Dendritic cell treated with granulocyte-macrophage colony-stimulating factor and Interleukin-4, amounts not matched to agents 40 ng/mL and 50 ng/mL, for 4 days (primary cell): ENCODE data around the gene SFXN5.

Experiments used
- H3K27ac Mint-ChIP-seq: one replicate; pipeline ENCODE4 v1.8.0; 2022; ENCODE audit warnings: mild to moderate bottlenecking, mixed read lengths
- H3K27me3 Mint-ChIP-seq: one replicate; pipeline ENCODE4 v1.8.0; 2022; ENCODE audit warnings: mild to moderate bottlenecking, mixed read lengths
- H3K36me3 Mint-ChIP-seq: one replicate; pipeline ENCODE4 v1.8.0; 2022; ENCODE audit warnings: low read depth, mixed read lengths
- H3K4me1 Mint-ChIP-seq: one replicate; pipeline ENCODE4 v1.8.0; 2022; ENCODE audit warnings: low read depth, mixed read lengths
- H3K4me3 Mint-ChIP-seq: one replicate; pipeline ENCODE4 v1.8.0; 2022; ENCODE audit warnings: mild to moderate bottlenecking, moderate library complexity, mixed read lengths
- H3K9me3 Mint-ChIP-seq: one replicate; pipeline ENCODE4 v1.8.0; 2022; ENCODE audit warnings: mixed read lengths
- intact Hi-C: fragments of 100-400 bp; cut with micrococcal nuclease; formaldehyde crosslinking; loops from one replicate; pipeline ENCODE4 v1.15.0; 2022

Gene SFXN5

GRCh38 chr2:72998234-72998651 lies 73.3 kb downstream of the SFXN5 start:
- intact Hi-C loops, result no loop called here
- no peaks in the 10 kb centered on the region for H3K9me3 Mint-ChIP-seq
- H3K36me3 Mint-ChIP-seq, result peaks cover 59% of the 10 kb centered on the region
- H3K27me3 Mint-ChIP-seq, result no peaks in the 10 kb centered on the region
- H3K4me1 Mint-ChIP-seq, result no peaks in the 10 kb centered on the region
- H3K27ac Mint-ChIP-seq, result no peak overlapping the region
- H3K4me3 Mint-ChIP-seq, result no peak overlapping the region

GRCh38 chr2:72996117-72996502 lies 75.4 kb downstream of the SFXN5 start:
- Mint-ChIP-seq H3K4me3 (no peak overlapping the region), H3K36me3 (peaks cover 69% of the 10 kb centered on the region), H3K4me1 (no peaks in the 10 kb centered on the region), H3K27ac (no peak overlapping the region), H3K9me3 (no peaks in the 10 kb centered on the region), H3K27me3 (no peaks in the 10 kb centered on the region)
- intact Hi-C loops, result no loop called here

GRCh38 chr2:72995430-72996116 lies 75.9 kb downstream of the SFXN5 start:
- Mint-ChIP-seq H3K27me3 (no peaks in the 10 kb centered on the region), H3K4me1 (no peaks in the 10 kb centered on the region), H3K36me3 (peaks cover 70% of the 10 kb centered on the region), H3K27ac (no peak overlapping the region), H3K9me3 (no peaks in the 10 kb centered on the region), H3K4me3 (no peak overlapping the region)
- intact Hi-C loops, result no loop called here

GRCh38 chr2:72994991-72995380 lies 76.5 kb downstream of the SFXN5 start:
- Mint-ChIP-seq H3K27ac (no peak overlapping the region), H3K36me3 (peaks cover 71% of the 10 kb centered on the region), H3K4me3 (no peak overlapping the region), H3K27me3 (no peaks in the 10 kb centered on the region), H3K9me3 (no peaks in the 10 kb centered on the region), H3K4me1 (no peaks in the 10 kb centered on the region)
- intact Hi-C loops, result loop anchor here (5.0 kb wide), 2 partner anchors 77 to 167 kb away; partner anchors contain the start of gene SFXN5

- H3K27me3 Mint-ChIP-seq, result no peaks in the 10 kb centered on the region
- no peaks in the 10 kb centered on the region for H3K4me1 Mint-ChIP-seq
- H3K9me3 Mint-ChIP-seq, result no peaks in the 10 kb centered on the region
- peaks cover 74% of the 10 kb centered on the region for H3K36me3 Mint-ChIP-seq
- no peak overlapping the region for H3K4me3 Mint-ChIP-seq
- intact Hi-C loops, result loop anchor here (5.0 kb wide), 2 partner anchors 78 to 168 kb away; partner anchors contain the start of gene SFXN5
- H3K27ac Mint-ChIP-seq, result no peak overlapping the region
Measured at GRCh38 chr2:72994282-72994990, 77.1 kb downstream of the SFXN5 start.

GRCh38 chr2:72993933-72994280 lies 77.6 kb downstream of the SFXN5 start:
- Mint-ChIP-seq H3K36me3 (peaks cover 76% of the 10 kb centered on the region), H3K27ac (no peak overlapping the region)
- intact Hi-C loops, result loop anchor here (1.0 to 5.0 kb wide), 3 partner anchors 78 to 183 kb away; partner anchors contain the start of gene SFXN5

GRCh38 chr2:72993147-72993932 lies 78.2 kb downstream of the SFXN5 start:
- Mint-ChIP-seq H3K27me3 (no peaks in the 10 kb centered on the region), H3K4me3 (no peak overlapping the region), H3K9me3 (no peaks in the 10 kb centered on the region), H3K27ac (no peak overlapping the region), H3K4me1 (no peaks in the 10 kb centered on the region), H3K36me3 (peaks cover 76% of the 10 kb centered on the region)
- intact Hi-C loops, result loop anchor here (1.0 to 5.0 kb wide), 3 partner anchors 79 to 184 kb away; partner anchors contain the start of gene SFXN5

More at GRCh38 chr2:72993933-72994280, 77.6 kb downstream of the SFXN5 start:
- Mint-ChIP-seq H3K27me3 (no peaks in the 10 kb centered on the region), H3K4me1 (no peaks in the 10 kb centered on the region), H3K4me3 (no peak overlapping the region), H3K9me3 (no peaks in the 10 kb centered on the region)

- Mint-ChIP-seq H3K4me1 (no peaks in the 10 kb centered on the region), H3K27ac (no peak overlapping the region), H3K9me3 (no peaks in the 10 kb centered on the region)
Measured at GRCh38 chr2:72992734-72993102, 78.8 kb downstream of the SFXN5 start.

GRCh38 chr2:72991980-72992733 lies 79.4 kb downstream of the SFXN5 start:
- Mint-ChIP-seq H3K4me3 (no peak overlapping the region), H3K27me3 (no peaks in the 10 kb centered on the region), H3K27ac (no peak overlapping the region), H3K9me3 (no peaks in the 10 kb centered on the region), H3K4me1 (no peaks in the 10 kb centered on the region), H3K36me3 (peaks cover 79% of the 10 kb centered on the region)
- intact Hi-C loops, result loop anchor here (5.0 kb wide), 2 partner anchors 80 to 170 kb away; partner anchors contain the start of gene SFXN5

More at GRCh38 chr2:72992734-72993102, 78.8 kb downstream of the SFXN5 start:
- peaks cover 76% of the 10 kb centered on the region for H3K36me3 Mint-ChIP-seq
- no peaks in the 10 kb centered on the region for H3K27me3 Mint-ChIP-seq
- H3K4me3 Mint-ChIP-seq, result no peak overlapping the region
- intact Hi-C loops, result loop anchor here (1.0 to 5.0 kb wide), 3 partner anchors 80 to 185 kb away; partner anchors contain the start of gene SFXN5

GRCh38 chr2:72991439-72991725 lies 80.1 kb downstream of the SFXN5 start:
- H3K4me1 Mint-ChIP-seq, result no peaks in the 10 kb centered on the region
- H3K4me3 Mint-ChIP-seq, result no peak overlapping the region
- peaks cover 78% of the 10 kb centered on the region for H3K36me3 Mint-ChIP-seq
- H3K27me3 Mint-ChIP-seq, result no peaks in the 10 kb centered on the region
- H3K9me3 Mint-ChIP-seq, result no peaks in the 10 kb centered on the region
- no peak overlapping the region for H3K27ac Mint-ChIP-seq
- intact Hi-C loops, result loop anchor here (5.0 kb wide), 2 partner anchors 81 to 171 kb away; partner anchors contain the start of gene SFXN5

GRCh38 chr2:72990695-72991438 lies 80.6 kb downstream of the SFXN5 start:
- intact Hi-C loops, result loop anchor here (5.0 kb wide), 2 partner anchors 81 to 171 kb away; partner anchors contain the start of gene SFXN5

GRCh38 chr2:72989770-72990556 lies 81.5 kb downstream of the SFXN5 start:
- no peaks in the 10 kb centered on the region for H3K4me1 Mint-ChIP-seq
- no peak overlapping the region for H3K27ac Mint-ChIP-seq
- no peak overlapping the region for H3K4me3 Mint-ChIP-seq
- intact Hi-C loops, result loop anchor here (5.0 kb wide), 2 partner anchors 82 to 172 kb away; partner anchors contain the start of gene SFXN5
- H3K36me3 Mint-ChIP-seq, result peaks cover 80% of the 10 kb centered on the region
- no peaks in the 10 kb centered on the region for H3K9me3 Mint-ChIP-seq
- no peaks in the 10 kb centered on the region for H3K27me3 Mint-ChIP-seq

More at GRCh38 chr2:72990695-72991438, 80.6 kb downstream of the SFXN5 start:
- Mint-ChIP-seq H3K9me3 (no peaks in the 10 kb centered on the region), H3K36me3 (peaks cover 76% of the 10 kb centered on the region), H3K27ac (no peak overlapping the region), H3K27me3 (no peaks in the 10 kb centered on the region), H3K4me3 (no peak overlapping the region), H3K4me1 (no peaks in the 10 kb centered on the region)
